ENCODE results near the gene NHEJ1.

DNA sequence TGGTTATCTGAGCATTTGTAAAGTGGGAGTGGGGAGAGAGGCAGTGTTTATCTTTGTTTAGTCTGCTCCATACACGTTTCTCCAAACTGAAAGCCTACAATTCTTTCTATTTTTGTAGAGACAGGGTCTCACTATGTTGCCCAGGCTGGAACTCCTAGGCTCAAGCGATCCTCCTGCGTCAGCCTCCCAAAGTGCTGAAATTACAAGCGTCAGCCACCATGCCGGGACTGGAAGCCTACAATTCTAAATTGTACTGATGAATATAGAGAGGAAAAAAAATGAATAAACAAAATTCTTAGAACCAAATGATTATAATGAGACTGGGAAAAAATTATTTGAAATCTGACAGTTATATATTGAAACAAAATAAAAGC, 44.5 kb upstream of the NHEJ1 start:
- TF ChIP-seq HDAC2 (IDR thresholded peaks at IDR 0.05) = no peak
- TF ChIP-seq SREBF1 (IDR thresholded peaks at IDR 0.05; ENCODE audit: borderline replicate concordance, low read depth, low read length) = no peak
- no peak for TF ChIP-seq CTCF (IDR thresholded peaks at IDR 0.05 in 2 of 3, conservative IDR thresholded peaks at IDR 0.05 in 1 of 3; ENCODE audit: insufficient read depth in 2 of 3, low read depth in 1 of 3, low read length in 3 of 3)
- no peak for TF ChIP-seq PHF8 (IDR thresholded peaks at IDR 0.05; ENCODE audit: borderline replicate concordance, low read length)
- TF ChIP-seq LARP7 (IDR thresholded peaks at IDR 0.05) = no peak
- TF ChIP-seq ZNF644 (tag; IDR thresholded peaks at IDR 0.05; ENCODE audit: low read depth) = no peak
- TF ChIP-seq JUND (IDR thresholded peaks at IDR 0.05; ENCODE audit: borderline replicate concordance, low read depth, low read length) = no peak
- no peak for TF ChIP-seq JUND (tag; IDR thresholded peaks at IDR 0.05; ENCODE audit: borderline replicate concordance, low read depth, low read length)
- no peak for TF ChIP-seq ZNF274 (IDR thresholded peaks at IDR 0.05; ENCODE audit: borderline replicate concordance, low read depth, low read length)
- TF ChIP-seq NELFE (IDR thresholded peaks at IDR 0.05; ENCODE audit: insufficient read depth, insufficient read length) = no peak
- TF ChIP-seq ATF7 (IDR thresholded peaks at IDR 0.05) = no peak

Measured in K562 (cell line).